Activated T-helper 17 cell treated with anti-CD3 and anti-CD28 coated beads, Interleukin-2, amount 50 U/mL, for 72 hours (primary cell): ENCODE data around the gene MAPK9. TPM values are rescaled to one million over a fixed set of nuclear protein-coding genes. Genes with fewer than 3 reads are reported as not detected.

Experiments used
- ATAC-seq: fragments of 150-1000 bp; cut with Tn5 transposase; replicated peaks from 2 replicates; pipeline ENCODE4 v1.10.0; 2021; ENCODE audit warnings: mild to moderate bottlenecking, moderate library complexity
- H3K27ac Mint-ChIP-seq: one replicate; pipeline ENCODE4 v1.8.0; 2022; ENCODE audit warnings: mixed read lengths
- H3K27me3 Mint-ChIP-seq: one replicate; pipeline ENCODE4 v1.8.0; 2022; ENCODE audit warnings: mixed read lengths
- H3K36me3 Mint-ChIP-seq: one replicate; pipeline ENCODE4 v1.8.0; 2022; ENCODE audit warnings: low read depth, mild to moderate bottlenecking, mixed read lengths
- H3K4me1 Mint-ChIP-seq: one replicate; pipeline ENCODE4 v1.8.0; 2022; ENCODE audit warnings: mixed read lengths
- H3K4me3 Mint-ChIP-seq: one replicate; pipeline ENCODE4 v1.8.0; 2022; ENCODE audit warnings: mild to moderate bottlenecking, mixed read lengths
- H3K9me3 Mint-ChIP-seq: one replicate; pipeline ENCODE4 v1.8.0; 2022; ENCODE audit warnings: mixed read lengths
- total RNA-seq, 2 donors: library from RNA; stranded (reverse); gene quantifications; one replicate each; pipeline ENCODE4 v1.2.3, GENCODE V29; 2022

MAPK9 gene
- total RNA-seq, 2 donors from 2014 or later, result 24.6 to 41.3 TPM

- H3K27me3 Mint-ChIP-seq, result no peaks in the 10 kb centered on the region
- H3K4me3 Mint-ChIP-seq, result no peak overlapping the region
- H3K36me3 Mint-ChIP-seq, result peaks cover 98% of the 10 kb centered on the region
- no peaks in the 10 kb centered on the region for H3K4me1 Mint-ChIP-seq
- no peak overlapping the region for H3K27ac Mint-ChIP-seq
- no peak for ATAC-seq
- peaks cover 21% of the 10 kb centered on the region for H3K9me3 Mint-ChIP-seq
These were observed 40.0 kb downstream of the MAPK9 start for GRCh38 chr5:180251887-180252286.

GRCh38 chr5:180251141-180251540 lies 40.7 kb downstream of the MAPK9 start:
- Mint-ChIP-seq H3K9me3 (peaks cover 25% of the 10 kb centered on the region), H3K36me3 (peaks cover 98% of the 10 kb centered on the region), H3K4me3 (no peak overlapping the region), H3K4me1 (no peaks in the 10 kb centered on the region), H3K27me3 (no peaks in the 10 kb centered on the region), H3K27ac (no peak overlapping the region)
- no peak for ATAC-seq

- H3K27me3 Mint-ChIP-seq, result no peaks in the 10 kb centered on the region
- peaks cover 22% of the 10 kb centered on the region for H3K9me3 Mint-ChIP-seq
- no peak for ATAC-seq
- no peak overlapping the region for H3K4me3 Mint-ChIP-seq
- no peaks in the 10 kb centered on the region for H3K4me1 Mint-ChIP-seq
- H3K36me3 Mint-ChIP-seq, result peaks cover 96% of the 10 kb centered on the region
- no peak overlapping the region for H3K27ac Mint-ChIP-seq
These were observed 41.6 kb downstream of the MAPK9 start for GRCh38 chr5:180250329-180250728.

GRCh38 chr5:180241600-180241999 lies 50.3 kb downstream of the MAPK9 start:
- H3K27ac Mint-ChIP-seq, result no peak overlapping the region
- H3K27me3 Mint-ChIP-seq, result no peaks in the 10 kb centered on the region
- H3K4me3 Mint-ChIP-seq, result no peak overlapping the region
- peaks cover 5% of the 10 kb centered on the region for H3K4me1 Mint-ChIP-seq
- no peak for ATAC-seq
- H3K9me3 Mint-ChIP-seq, result peaks cover 24% of the 10 kb centered on the region
- peaks cover 98% of the 10 kb centered on the region for H3K36me3 Mint-ChIP-seq

- H3K27ac Mint-ChIP-seq, result no peak overlapping the region
- H3K36me3 Mint-ChIP-seq, result peaks cover 100% of the 10 kb centered on the region
- ATAC-seq, result no peak
- no peak overlapping the region for H3K4me3 Mint-ChIP-seq
- peaks cover 8% of the 10 kb centered on the region for H3K9me3 Mint-ChIP-seq
- no peaks in the 10 kb centered on the region for H3K27me3 Mint-ChIP-seq
- no peaks in the 10 kb centered on the region for H3K4me1 Mint-ChIP-seq
These were observed 53.3 kb downstream of the MAPK9 start for GRCh38 chr5:180238631-180239030.

GRCh38 chr5:180235846-180236245 lies 56.0 kb downstream of the MAPK9 start:
- no peaks in the 10 kb centered on the region for H3K27me3 Mint-ChIP-seq
- H3K4me1 Mint-ChIP-seq, result no peaks in the 10 kb centered on the region
- H3K36me3 Mint-ChIP-seq, result peaks cover 99% of the 10 kb centered on the region
- H3K27ac Mint-ChIP-seq, result no peak overlapping the region
- no peak overlapping the region for H3K4me3 Mint-ChIP-seq
- H3K9me3 Mint-ChIP-seq, result peaks cover 4% of the 10 kb centered on the region
- ATAC-seq, result no peak

GRCh38 chr5:180235077-180235476 lies 56.8 kb downstream of the MAPK9 start:
- no peaks in the 10 kb centered on the region for H3K27me3 Mint-ChIP-seq
- no peaks in the 10 kb centered on the region for H3K4me1 Mint-ChIP-seq
- peaks cover 98% of the 10 kb centered on the region for H3K36me3 Mint-ChIP-seq
- H3K9me3 Mint-ChIP-seq, result peaks cover 4% of the 10 kb centered on the region
- ATAC-seq, result no peak
- H3K4me3 Mint-ChIP-seq, result no peak overlapping the region
- H3K27ac Mint-ChIP-seq, result no peak overlapping the region

GRCh38 chr5:180234271-180234670 lies 57.6 kb downstream of the MAPK9 start:
- no peak for ATAC-seq
- H3K27ac Mint-ChIP-seq, result no peak overlapping the region
- peaks cover 92% of the 10 kb centered on the region for H3K36me3 Mint-ChIP-seq
- no peaks in the 10 kb centered on the region for H3K27me3 Mint-ChIP-seq
- H3K4me3 Mint-ChIP-seq, result no peak overlapping the region
- H3K9me3 Mint-ChIP-seq, result peaks cover 6% of the 10 kb centered on the region
- H3K4me1 Mint-ChIP-seq, result no peaks in the 10 kb centered on the region

GRCh38 chr5:180233729-180234128 lies 58.2 kb downstream of the MAPK9 start:
- no peak overlapping the region for H3K27ac Mint-ChIP-seq
- no peak overlapping the region for H3K4me3 Mint-ChIP-seq
- H3K36me3 Mint-ChIP-seq, result peaks cover 87% of the 10 kb centered on the region
- no peaks in the 10 kb centered on the region for H3K4me1 Mint-ChIP-seq
- no peak for ATAC-seq
- H3K27me3 Mint-ChIP-seq, result no peaks in the 10 kb centered on the region
- peaks cover 6% of the 10 kb centered on the region for H3K9me3 Mint-ChIP-seq

- Mint-ChIP-seq H3K4me1 (no peaks in the 10 kb centered on the region), H3K27ac (no peak overlapping the region), H3K9me3 (peaks cover 21% of the 10 kb centered on the region), H3K4me3 (no peak overlapping the region), H3K36me3 (peaks cover 50% of the 10 kb centered on the region), H3K27me3 (no peaks in the 10 kb centered on the region)
- no peak for ATAC-seq
These were observed 61.9 kb downstream of the MAPK9 start for GRCh38 chr5:180230017-180230416.

- no peaks in the 10 kb centered on the region for H3K4me1 Mint-ChIP-seq
- ATAC-seq, result no peak
- H3K4me3 Mint-ChIP-seq, result no peak overlapping the region
- peaks cover 52% of the 10 kb centered on the region for H3K9me3 Mint-ChIP-seq
- H3K27ac Mint-ChIP-seq, result no peak overlapping the region
- no peaks in the 10 kb centered on the region for H3K27me3 Mint-ChIP-seq
- no peaks in the 10 kb centered on the region for H3K36me3 Mint-ChIP-seq
These were observed 69.8 kb downstream of the MAPK9 start for GRCh38 chr5:180222056-180222455.

GRCh38 chr5:180217797-180218196 lies 74.1 kb downstream of the MAPK9 start:
- Mint-ChIP-seq H3K9me3 (peaks cover 32% of the 10 kb centered on the region), H3K36me3 (no peaks in the 10 kb centered on the region), H3K27me3 (no peaks in the 10 kb centered on the region), H3K4me3 (no peak overlapping the region), H3K4me1 (no peaks in the 10 kb centered on the region), H3K27ac (no peak overlapping the region)
- ATAC-seq, result no peak

- Mint-ChIP-seq H3K4me3 (no peak overlapping the region), H3K27me3 (peaks cover 4% of the 10 kb centered on the region), H3K27ac (no peak overlapping the region), H3K9me3 (peaks cover 26% of the 10 kb centered on the region), H3K4me1 (no peaks in the 10 kb centered on the region), H3K36me3 (no peaks in the 10 kb centered on the region)
- ATAC-seq, result no peak
These were observed 75.2 kb downstream of the MAPK9 start for GRCh38 chr5:180216646-180217171.

GRCh38 chr5:180215783-180216630 lies 75.9 kb downstream of the MAPK9 start:
- H3K27ac Mint-ChIP-seq, result no peak overlapping the region

More at GRCh38 chr5:180215783-180216630, 75.9 kb downstream of the MAPK9 start:
- ATAC-seq, result no peak
- H3K9me3 Mint-ChIP-seq, result peaks cover 26% of the 10 kb centered on the region
- H3K4me1 Mint-ChIP-seq, result no peaks in the 10 kb centered on the region
- peaks cover 4% of the 10 kb centered on the region for H3K27me3 Mint-ChIP-seq
- no peak overlapping the region for H3K4me3 Mint-ChIP-seq
- no peaks in the 10 kb centered on the region for H3K36me3 Mint-ChIP-seq
